Neural progenitor cell (in vitro differentiated cells): ENCODE results near the gene PINK1.

ENCODE experiments used
- EZH2 ChIP-seq: fragments of 200-600 bp; sonication (generic); IDR thresholded peaks from 2 replicates; pipeline ENCODE4 v1.6.1; 2017; ENCODE audit warnings: antibody characterized with exemption, mild to moderate bottlenecking, moderate library complexity
- EZH2phosphoT487 ChIP-seq: fragments of 200-600 bp; sonication (generic); IDR thresholded peaks from 2 replicates; pipeline ENCODE4 v1.6.1; 2017; ENCODE audit warnings: antibody characterized with exemption
- TF ChIP-seq, protein P1 (sequence below): fragments of 200-600 bp; sonication (generic); IDR thresholded peaks from 2 replicates; pipeline ENCODE4 v1.5.1; 2017; ENCODE audit warnings: antibody characterized with exemption, mild to moderate bottlenecking

DNA sequence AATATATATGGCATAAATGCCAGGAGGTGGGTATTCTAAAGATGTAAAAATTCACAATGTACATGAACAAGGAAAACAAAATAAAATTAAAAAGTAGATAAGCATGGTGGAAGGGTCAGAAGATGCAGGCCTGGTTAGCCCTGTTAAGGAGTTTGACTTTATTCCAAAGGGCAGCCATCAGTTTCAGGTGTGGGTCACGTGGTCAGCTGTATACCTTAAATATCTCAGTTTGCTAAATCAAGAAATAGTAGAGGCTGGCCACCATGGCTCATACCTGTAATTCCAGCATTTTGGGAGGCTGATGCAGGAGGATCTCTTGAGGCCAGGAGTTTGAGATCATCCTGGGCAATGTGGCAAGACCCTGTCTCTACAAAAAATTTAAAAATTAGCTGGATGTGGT is 8.5 kb upstream of the PINK1 start:
- TF ChIP-seq, protein P1, sequence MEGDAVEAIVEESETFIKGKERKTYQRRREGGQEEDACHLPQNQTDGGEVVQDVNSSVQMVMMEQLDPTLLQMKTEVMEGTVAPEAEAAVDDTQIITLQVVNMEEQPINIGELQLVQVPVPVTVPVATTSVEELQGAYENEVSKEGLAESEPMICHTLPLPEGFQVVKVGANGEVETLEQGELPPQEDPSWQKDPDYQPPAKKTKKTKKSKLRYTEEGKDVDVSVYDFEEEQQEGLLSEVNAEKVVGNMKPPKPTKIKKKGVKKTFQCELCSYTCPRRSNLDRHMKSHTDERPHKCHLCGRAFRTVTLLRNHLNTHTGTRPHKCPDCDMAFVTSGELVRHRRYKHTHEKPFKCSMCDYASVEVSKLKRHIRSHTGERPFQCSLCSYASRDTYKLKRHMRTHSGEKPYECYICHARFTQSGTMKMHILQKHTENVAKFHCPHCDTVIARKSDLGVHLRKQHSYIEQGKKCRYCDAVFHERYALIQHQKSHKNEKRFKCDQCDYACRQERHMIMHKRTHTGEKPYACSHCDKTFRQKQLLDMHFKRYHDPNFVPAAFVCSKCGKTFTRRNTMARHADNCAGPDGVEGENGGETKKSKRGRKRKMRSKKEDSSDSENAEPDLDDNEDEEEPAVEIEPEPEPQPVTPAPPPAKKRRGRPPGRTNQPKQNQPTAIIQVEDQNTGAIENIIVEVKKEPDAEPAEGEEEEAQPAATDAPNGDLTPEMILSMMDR: no peak
- TF ChIP-seq EZH2 (no peak), EZH2phosphoT487 (no peak)
